Right atrium auricular region (tissue), 2 donors: ENCODE results near the gene KRTAP10-10. TPM values are rescaled to one million over a fixed set of nuclear protein-coding genes. Genes with fewer than 3 reads are reported as not detected.
"Not testable (repeated sequence)": the region's sequence is repeated elsewhere in the genome, so short reads cannot be mapped to it uniquely, and the experiment has no call there.

Source experiments
- DNase-seq: peaks from one replicate; pipeline ENCODE4 v3.0.0-alpha.2; 2019; ENCODE audit warnings: low spot score
- H3K27ac ChIP-seq, 2 donors: fragments of 200-600 bp; sonication (generic); 1 replicate in 1 of 2; 2 replicates in 1 of 2; pipeline ENCODE4 v1.5.1; 2016 to 2019
- H3K27me3 ChIP-seq, 2 donors: fragments of 200-600 bp; sonication (generic); one replicate each; pipeline versions ENCODE4 v1.5.1 to v1.6.0; 2017 to 2019
- H3K36me3 ChIP-seq: fragments of 200-600 bp; sonication (generic); one replicate; pipeline ENCODE4 v1.5.1; 2016
- H3K4me1 ChIP-seq, 2 donors: fragments of 200-600 bp; sonication (generic); one replicate each; pipeline versions ENCODE4 v1.5.1 to v1.6.0; 2017 to 2019
- H3K4me3 ChIP-seq, 2 donors: fragments of 200-600 bp; sonication (generic); 1 replicate in 1 of 2; 2 replicates in 1 of 2; pipeline ENCODE4 v1.5.1; 2017 to 2019; ENCODE audit warnings: mild to moderate bottlenecking in 1 of 2, moderate library complexity in 1 of 2
- H3K9me3 ChIP-seq, 2 donors: fragments of 200-600 bp; sonication (generic); one replicate each; pipeline ENCODE4 v1.5.1; 2019
- CTCF ChIP-seq, 2 donors: fragments of 200-600 bp; sonication (generic); IDR thresholded peaks; one replicate each; pipeline ENCODE4 v1.5.1; 2019; ENCODE audit warnings: antibody characterized with exemption in 2 of 2
- total RNA-seq, 2 donors: library from RNA; depleted of rRNA; stranded (reverse); fragments of >200 nt; gene quantifications; one replicate each; pipeline ENCODE4 v1.1.0, GENCODE V29; 2016

KRTAP10-10 gene
- total RNA-seq, 2 donors from 2014 or later, result not detected

- Histone ChIP-seq H3K9me3 (peaks cover 0 to 4% of the 10 kb centered on the region in 2 donors), H3K4me3 (no peak overlapping the region), H3K27me3 (no peaks in the 10 kb centered on the region), H3K4me1 (no peaks in the 10 kb centered on the region), H3K36me3 (no peaks in the 10 kb centered on the region), H3K27ac (no peak overlapping the region)
- no peak for DNase-seq
- TF ChIP-seq CTCF (IDR thresholded peaks at IDR 0.05), result no peak
Measured at GRCh38 chr21:44603109-44603875, 33.9 kb upstream of the KRTAP10-10 start.

- H3K9me3 ChIP-seq, result peaks cover 0 to 2% of the 10 kb centered on the region in 2 donors
- H3K27ac ChIP-seq, result no peak overlapping the region
- H3K27me3 ChIP-seq, result no peaks in the 10 kb centered on the region
- TF ChIP-seq CTCF (IDR thresholded peaks at IDR 0.05), result no peak
- H3K36me3 ChIP-seq, result no peaks in the 10 kb centered on the region
- no peak overlapping the region for H3K4me3 ChIP-seq
- no peaks in the 10 kb centered on the region for H3K4me1 ChIP-seq
- no peak for DNase-seq
Measured at GRCh38 chr21:44603911-44604310, 33.2 kb upstream of the KRTAP10-10 start.

- Histone ChIP-seq H3K27ac (no peak overlapping the region), H3K4me3 (no peak overlapping the region), H3K36me3 (no peaks in the 10 kb centered on the region), H3K27me3 (no peaks in the 10 kb centered on the region), H3K4me1 (no peaks in the 10 kb centered on the region), H3K9me3 (peaks cover 7 to 15% of the 10 kb centered on the region in 2 donors)
- DNase-seq, result no peak
- TF ChIP-seq CTCF (IDR thresholded peaks at IDR 0.05), result no peak
Measured at GRCh38 chr21:44606495-44606894, 30.7 kb upstream of the KRTAP10-10 start.

GRCh38 chr21:44609193-44609592 lies 28.0 kb upstream of the KRTAP10-10 start:
- no peaks in the 10 kb centered on the region for H3K4me1 ChIP-seq
- H3K9me3 ChIP-seq, result peaks cover 7 to 15% of the 10 kb centered on the region in 2 donors
- H3K27me3 ChIP-seq, result no peaks in the 10 kb centered on the region
- no peak for TF ChIP-seq CTCF (IDR thresholded peaks at IDR 0.05)
- H3K4me3 ChIP-seq, result no peak overlapping the region
- DNase-seq, result no peak
- no peaks in the 10 kb centered on the region for H3K36me3 ChIP-seq
- no peak overlapping the region for H3K27ac ChIP-seq

- H3K27me3 ChIP-seq, H3K4me3 ChIP-seq, H3K27ac ChIP-seq, DNase-seq, H3K4me1 ChIP-seq, H3K36me3 ChIP-seq: not testable (repeated sequence)
- peaks cover 7 to 15% of the 10 kb centered on the region in 2 donors for H3K9me3 ChIP-seq
Measured at GRCh38 chr21:44610157-44610843, 26.9 kb upstream of the KRTAP10-10 start.

GRCh38 chr21:44611551-44611950 lies 25.6 kb upstream of the KRTAP10-10 start:
- Histone ChIP-seq H3K9me3 (peaks cover 7 to 15% of the 10 kb centered on the region in 2 donors), H3K4me3 (no peak overlapping the region), H3K4me1 (no peaks in the 10 kb centered on the region), H3K27ac (no peak overlapping the region), H3K27me3 (no peaks in the 10 kb centered on the region), H3K36me3 (no peaks in the 10 kb centered on the region)
- TF ChIP-seq CTCF (IDR thresholded peaks at IDR 0.05), result no peak
- no peak for DNase-seq
